Measurements from ENCODE around the gene DPF3. TPM values are rescaled to one million over a fixed set of nuclear protein-coding genes. Genes with fewer than 3 reads are reported as not detected.

Gene DPF3
- total and polyA plus RNA-seq, 2 donors from 2014 or later: 2.3 to 2.8 TPM

DNA sequence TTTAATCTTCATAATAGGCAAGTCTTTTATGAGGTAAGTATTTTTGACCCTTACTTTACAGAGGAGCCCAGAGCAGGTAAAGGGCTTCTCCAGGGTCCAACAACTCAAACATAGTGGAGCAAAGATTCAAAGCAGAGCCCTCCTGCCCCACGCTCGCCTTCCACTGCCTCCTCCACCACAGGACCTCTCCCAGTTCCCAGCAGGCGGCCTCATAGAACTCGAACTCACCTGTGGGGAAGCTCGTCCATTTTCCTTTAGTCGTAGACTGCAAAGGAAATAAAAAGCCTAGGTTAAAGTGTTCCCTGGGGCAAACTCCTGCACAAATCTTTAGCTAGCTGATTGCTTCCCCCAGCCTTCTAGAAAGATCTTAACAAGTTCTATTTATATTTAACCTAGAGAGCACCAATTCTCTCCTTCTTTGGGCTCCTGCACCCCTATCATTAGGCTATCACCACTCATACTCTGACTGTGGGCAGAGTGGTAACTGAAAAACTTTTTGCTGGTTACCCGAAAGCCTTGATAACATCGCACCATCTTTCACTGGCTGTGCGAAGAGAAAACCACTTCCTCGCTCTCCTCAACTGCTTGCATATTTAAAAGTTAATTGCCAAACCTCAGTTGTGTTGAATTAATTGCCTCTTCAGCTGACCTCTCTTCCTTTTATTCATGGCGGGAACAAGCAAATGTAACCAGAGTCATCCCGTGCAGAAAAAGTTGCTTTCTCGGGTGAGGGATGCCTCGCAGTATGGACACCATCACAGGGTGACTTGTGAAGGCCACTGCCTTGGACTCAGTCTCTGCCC lies 299.6 kb downstream of the DPF3 start:
- H3K4me1 ChIP-seq (ENCODE audit: control insufficient read depth in 2 of 3, insufficient read depth in 2 of 3, low read depth in 1 of 3, low read length in 3 of 3): no peaks in the 10 kb centered on the region
- no peak overlapping the region for H3K9ac ChIP-seq (ENCODE audit: low read length in 3 of 3)
- no peak for DNase-seq
- H3K27me3 ChIP-seq (ENCODE audit: control insufficient read depth, insufficient read depth, low read length): no peaks in the 10 kb centered on the region
- H3K27ac ChIP-seq (ENCODE audit: low read depth in 2 of 2, low read length in 2 of 2): no peak overlapping the region
- TF ChIP-seq, protein P1, sequence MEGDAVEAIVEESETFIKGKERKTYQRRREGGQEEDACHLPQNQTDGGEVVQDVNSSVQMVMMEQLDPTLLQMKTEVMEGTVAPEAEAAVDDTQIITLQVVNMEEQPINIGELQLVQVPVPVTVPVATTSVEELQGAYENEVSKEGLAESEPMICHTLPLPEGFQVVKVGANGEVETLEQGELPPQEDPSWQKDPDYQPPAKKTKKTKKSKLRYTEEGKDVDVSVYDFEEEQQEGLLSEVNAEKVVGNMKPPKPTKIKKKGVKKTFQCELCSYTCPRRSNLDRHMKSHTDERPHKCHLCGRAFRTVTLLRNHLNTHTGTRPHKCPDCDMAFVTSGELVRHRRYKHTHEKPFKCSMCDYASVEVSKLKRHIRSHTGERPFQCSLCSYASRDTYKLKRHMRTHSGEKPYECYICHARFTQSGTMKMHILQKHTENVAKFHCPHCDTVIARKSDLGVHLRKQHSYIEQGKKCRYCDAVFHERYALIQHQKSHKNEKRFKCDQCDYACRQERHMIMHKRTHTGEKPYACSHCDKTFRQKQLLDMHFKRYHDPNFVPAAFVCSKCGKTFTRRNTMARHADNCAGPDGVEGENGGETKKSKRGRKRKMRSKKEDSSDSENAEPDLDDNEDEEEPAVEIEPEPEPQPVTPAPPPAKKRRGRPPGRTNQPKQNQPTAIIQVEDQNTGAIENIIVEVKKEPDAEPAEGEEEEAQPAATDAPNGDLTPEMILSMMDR (IDR thresholded peaks at IDR 0.05; ENCODE audit: borderline replicate concordance, extremely low read depth, insufficient read depth): no peak
- no peak for FAIRE-seq
- H3K36me3 ChIP-seq (ENCODE audit: control insufficient read depth in 2 of 3, insufficient read depth in 3 of 3, low read length in 3 of 3): no peaks in the 10 kb centered on the region
- no peaks in the 10 kb centered on the region for H3K9me3 ChIP-seq (ENCODE audit: control insufficient read depth in 2 of 3, insufficient read depth in 1 of 3, low read length in 3 of 3)
- intact Hi-C loops (cut with DNase I): no loop called here
- H3K4me3 ChIP-seq (ENCODE audit: low read length in 3 of 3): no peak overlapping the region

DNA sequence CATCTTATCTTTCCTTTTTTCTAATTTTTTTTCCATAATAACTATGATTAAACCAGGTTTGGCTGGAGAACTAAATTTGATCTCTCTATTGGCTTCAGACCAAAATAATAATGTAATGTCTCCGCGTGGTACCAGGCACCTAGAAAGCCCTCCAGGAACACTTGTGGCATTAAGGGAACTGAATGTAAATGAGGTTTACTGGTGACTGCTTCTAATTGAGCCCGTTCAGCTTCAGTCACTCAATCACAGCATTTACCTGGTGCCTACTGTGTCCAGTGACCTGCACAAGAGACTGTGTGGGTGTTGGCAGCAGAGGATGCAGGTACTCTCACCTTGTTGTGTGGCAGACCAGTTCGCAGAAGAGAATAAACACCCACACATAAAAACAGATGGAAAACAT lies 302.5 kb downstream of the DPF3 start:
- Histone ChIP-seq H3K4me1 (ENCODE audit: control insufficient read depth in 2 of 3, insufficient read depth in 2 of 3, low read depth in 1 of 3, low read length in 3 of 3) (no peaks in the 10 kb centered on the region), H3K27me3 (ENCODE audit: control insufficient read depth, insufficient read depth, low read length) (no peaks in the 10 kb centered on the region), H3K9me3 (ENCODE audit: control insufficient read depth in 2 of 3, insufficient read depth in 1 of 3, low read length in 3 of 3) (no peaks in the 10 kb centered on the region), H3K36me3 (ENCODE audit: control insufficient read depth in 2 of 3, insufficient read depth in 3 of 3, low read length in 3 of 3) (no peaks in the 10 kb centered on the region), H3K9ac (ENCODE audit: low read length in 3 of 3) (no peak overlapping the region), H3K27ac (ENCODE audit: low read depth in 2 of 2, low read length in 2 of 2) (no peak overlapping the region), H3K4me3 (ENCODE audit: low read length in 3 of 3) (no peak overlapping the region)
- no peak for DNase-seq
- intact Hi-C loops (cut with DNase I): no loop called here
- TF ChIP-seq, protein P1 (IDR thresholded peaks at IDR 0.05; ENCODE audit: borderline replicate concordance, extremely low read depth, insufficient read depth): no peak
- no peak for FAIRE-seq

DNA sequence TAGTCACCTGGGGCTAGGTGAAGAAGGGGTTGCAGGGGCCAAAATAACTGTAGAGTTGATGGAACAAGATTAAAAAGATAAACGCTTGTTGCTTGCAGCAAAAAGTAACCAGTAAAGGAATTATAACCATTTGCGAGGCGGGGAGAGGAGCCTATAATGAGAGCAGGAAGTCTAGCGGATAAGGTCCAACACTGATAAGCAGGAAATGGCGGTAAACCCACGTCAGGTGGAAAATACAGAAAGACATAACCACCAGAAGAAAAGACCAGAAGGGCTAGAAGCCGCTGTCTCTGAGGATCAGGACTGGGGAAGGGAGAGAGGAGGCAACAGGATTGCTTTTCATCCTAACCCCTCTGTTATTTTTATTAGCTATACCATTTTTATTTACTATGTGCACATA lies 303.3 kb downstream of the DPF3 start:
- H3K27me3 ChIP-seq (ENCODE audit: control insufficient read depth, insufficient read depth, low read length): no peaks in the 10 kb centered on the region
- H3K4me3 ChIP-seq (ENCODE audit: low read length in 3 of 3): no peak overlapping the region
- FAIRE-seq: no peak
- H3K9me3 ChIP-seq (ENCODE audit: control insufficient read depth in 2 of 3, insufficient read depth in 1 of 3, low read length in 3 of 3): no peaks in the 10 kb centered on the region
- no peaks in the 10 kb centered on the region for H3K4me1 ChIP-seq (ENCODE audit: control insufficient read depth in 2 of 3, insufficient read depth in 2 of 3, low read depth in 1 of 3, low read length in 3 of 3)
- H3K9ac ChIP-seq (ENCODE audit: low read length in 3 of 3): no peak overlapping the region
- H3K36me3 ChIP-seq (ENCODE audit: control insufficient read depth in 2 of 3, insufficient read depth in 3 of 3, low read length in 3 of 3): no peaks in the 10 kb centered on the region
- H3K27ac ChIP-seq (ENCODE audit: low read depth in 2 of 2, low read length in 2 of 2): no peak overlapping the region
- TF ChIP-seq, protein P1 (IDR thresholded peaks at IDR 0.05; ENCODE audit: borderline replicate concordance, extremely low read depth, insufficient read depth): no peak
- intact Hi-C loops (cut with DNase I): no loop called here
- no peak for DNase-seq
